GM23248 (cell line): ENCODE data around the gene INTS11. TPM values are rescaled to one million over a fixed set of nuclear protein-coding genes. Genes with fewer than 3 reads are reported as not detected.
A peak's percentile ranks its signal among the peaks of the same experiment; 100 is the strongest.

Experiments
- DNase-seq: peaks from one replicate; pipeline ENCODE4 v3.0.0-alpha.2; 2015
- H2AFZ ChIP-seq: fragments of 200-600 bp; sonication (generic); 2 replicates; pipeline ENCODE4 v1.6.1; 2016; ENCODE audit warnings: antibody characterized with exemption
- H3F3A ChIP-seq: fragments of 200-600 bp; sonication (generic); 2 replicates; pipeline ENCODE4 v1.6.1; 2016; ENCODE audit warnings: mild to moderate bottlenecking, antibody characterized with exemption, mixed run types; ENCODE audit not compliant: insufficient read depth
- H3K27ac ChIP-seq: fragments of 200-600 bp; sonication (generic); 2 replicates; pipeline ENCODE4 v1.5.1; 2016; ENCODE audit warnings: mild to moderate bottlenecking
- H3K27me3 ChIP-seq: fragments of 200-600 bp; sonication (generic); replicated peaks from 2 replicates; pipeline ENCODE4 v1.6.1; 2016; ENCODE audit warnings: mild to moderate bottlenecking; ENCODE audit not compliant: insufficient read depth
- H3K36me3 ChIP-seq: fragments of 200-600 bp; sonication (generic); 2 replicates; pipeline ENCODE4 v1.6.1; 2016; ENCODE audit warnings: low read depth, mild to moderate bottlenecking
- H3K4me1 ChIP-seq: fragments of 200-600 bp; sonication (generic); 2 replicates; pipeline ENCODE4 v1.6.1; 2016; ENCODE audit warnings: mild to moderate bottlenecking; ENCODE audit not compliant: insufficient read depth
- H3K4me2 ChIP-seq: fragments of 200-600 bp; sonication (generic); one replicate; pipeline ENCODE4 v1.6.1; 2016; ENCODE audit warnings: mild to moderate bottlenecking; ENCODE audit not compliant: unreplicated experiment
- H3K4me3 ChIP-seq: fragments of 200-600 bp; sonication (generic); 2 replicates; pipeline ENCODE4 v1.5.1; 2016; ENCODE audit warnings: mild to moderate bottlenecking
- H3K79me2 ChIP-seq: fragments of 200-600 bp; sonication (generic); 2 replicates; pipeline ENCODE4 v1.6.1; 2016; ENCODE audit warnings: mild to moderate bottlenecking; ENCODE audit not compliant: insufficient read depth
- H3K9ac ChIP-seq: fragments of 200-600 bp; sonication (generic); 2 replicates; pipeline ENCODE4 v1.6.1; 2016; ENCODE audit warnings: mild to moderate bottlenecking
- H3K9me2 ChIP-seq: fragments of 200-600 bp; sonication (generic); 2 replicates; pipeline ENCODE4 v1.6.1; 2016; ENCODE audit warnings: mixed run types, mild to moderate bottlenecking, moderate library complexity; ENCODE audit not compliant: insufficient read depth
- H3K9me3 ChIP-seq: fragments of 200-600 bp; sonication (generic); one replicate; pipeline ENCODE4 v1.6.1; 2017; ENCODE audit warnings: low read depth
- H4K20me1 ChIP-seq: fragments of 200-600 bp; sonication (generic); 2 replicates; pipeline ENCODE4 v1.6.0; 2016; ENCODE audit not compliant: insufficient read depth
- EZH2 ChIP-seq: fragments of 200-600 bp; sonication (generic); IDR thresholded peaks from 2 replicates; pipeline ENCODE4 v1.6.1; 2018; ENCODE audit warnings: antibody characterized with exemption, mild to moderate bottlenecking; ENCODE audit not compliant: insufficient read depth, poor library complexity, severe bottlenecking
- EZH2phosphoT487 ChIP-seq: fragments of 200-600 bp; sonication (generic); IDR thresholded peaks from 2 replicates; pipeline ENCODE4 v1.6.1; 2018; ENCODE audit warnings: antibody characterized with exemption, moderate library complexity, mild to moderate bottlenecking, low read depth; ENCODE audit not compliant: insufficient read depth
- WGBS, 2 experiments: methylation state at CpG; one replicate each; pipeline ENCODE4 v1.1.6; 2015 to 2017; ENCODE audit warnings: low lambda C conversion rate in 2 of 2, low coverage in 1 of 2; ENCODE audit errors: missing lambda C conversion rate in 2 of 2; 5-methylcytosine and 5-hydroxymethylcytosine counted together
- in situ Hi-C: fragments of 300-500 bp; cut with MboI; formaldehyde crosslinking; loops from 2 replicates; pipeline ENCODE4 v1.15.0; 2020
- polyA plus RNA-seq: library from polyadenylated mRNA; unstranded; fragments of >200 nt; fragmentation: Nextera tagmentation; extraction: Ambion mirVana; gene quantifications from 2 replicates; pipeline ENCODE4 v1.2.1, GENCODE V29; 2016
- total RNA-seq: library from RNA; depleted of rRNA; stranded (reverse); fragments of >200 nt; shearing (Covaris generic); gene quantifications from 2 replicates; pipeline ENCODE4 v1.2.3, GENCODE V29; 2014

INTS11 gene
- total and polyA plus RNA-seq, 2 experiments from 2014 or later, result 70.2 to 90.0 TPM

- peak within 1 kb of the TSS; percentile 80 for H3K4me3 ChIP-seq
- no peaks in the 10 kb centered on the region; the same call in 1 of the 2 replicates for H4K20me1 ChIP-seq
- 0% methylated on average over 45 of the region's 122 CpGs; no CpG with 5 or more reads in 1 of the 2 experiments for WGBS, 2 experiments
- peaks cover 75% of the 10 kb centered on the region for H3K79me2 ChIP-seq
- H2AFZ ChIP-seq, result no peak within 1 kb of the TSS
- H3K9ac ChIP-seq, result peak within 1 kb of the TSS; percentile 85
- H3K4me2 ChIP-seq, result peak within 1 kb of the TSS; percentile 89
- in situ Hi-C loops, result no loop called here
- peaks cover 6% of the 10 kb centered on the region; the same call in 1 of the 2 replicates for H3K36me3 ChIP-seq
- H3K27ac ChIP-seq, result peak within 1 kb of the TSS; percentile 59
- no peaks in the 10 kb centered on the region for H3K9me3 ChIP-seq
- peaks cover 23% of the 10 kb centered on the region for H3F3A ChIP-seq
- peak; percentile 90 for DNase-seq
- H3K9me2 ChIP-seq, result no peaks in the 10 kb centered on the region
- TF ChIP-seq EZH2phosphoT487, result no peak
- no peak for TF ChIP-seq EZH2
- no peaks in the 10 kb centered on the region for H3K27me3 ChIP-seq
- peaks cover 34% of the 10 kb centered on the region for H3K4me1 ChIP-seq
These were observed 25.0 kb upstream of the INTS11 start, which contains the start of gene DVL1 for GRCh38 chr1:1349256-1350012. Gene DVL1 (minus strand): TSS chr1:1349418. CDS start chr1:1349065, 353 bp downstream.

GRCh38 chr1:1348420-1349255 is 24.2 kb upstream of the INTS11 start:
- Histone ChIP-seq H3K4me2 (peak overlapping the region; percentile 89), H3K4me1 (peaks cover 36% of the 10 kb centered on the region), H4K20me1 (no peaks in the 10 kb centered on the region), H3F3A (peaks cover 17% of the 10 kb centered on the region), H3K27me3 (no peaks in the 10 kb centered on the region), H3K4me3 (peak overlapping the region; percentile 80), H3K9ac (peak overlapping the region; percentile 85), H3K36me3 (no peaks in the 10 kb centered on the region), H3K27ac (peak overlapping the region; percentile 59), H3K9me2 (no peaks in the 10 kb centered on the region), H2AFZ (no peak overlapping the region), H3K79me2 (peaks cover 75% of the 10 kb centered on the region), H3K9me3 (no peaks in the 10 kb centered on the region)
- TF ChIP-seq EZH2phosphoT487 (no peak), EZH2 (no peak)
- peak; percentile 66 for DNase-seq
- in situ Hi-C loops, result no loop called here
- 1 to 4% methylated on average over 24 to 42 of the region's 109 CpGs for WGBS, 2 experiments

- Histone ChIP-seq H3F3A (peaks cover 9% of the 10 kb centered on the region), H3K4me3 (peak overlapping the region; percentile 80), H3K27ac (peak overlapping the region; percentile 59), H4K20me1 (no peaks in the 10 kb centered on the region), H3K9ac (peak overlapping the region; percentile 85), H3K36me3 (no peaks in the 10 kb centered on the region), H2AFZ (no peak overlapping the region), H3K27me3 (no peaks in the 10 kb centered on the region), H3K9me2 (no peaks in the 10 kb centered on the region), H3K9me3 (no peaks in the 10 kb centered on the region), H3K4me1 (peaks cover 33% of the 10 kb centered on the region), H3K4me2 (peak overlapping the region; percentile 89), H3K79me2 (peaks cover 75% of the 10 kb centered on the region)
- in situ Hi-C loops, result no loop called here
- no peak for TF ChIP-seq EZH2phosphoT487
- DNase-seq, result peak; percentile 66
- WGBS, 2 experiments, result 16 to 21% methylated on average over 26 of the region's 26 CpGs
These were observed 23.4 kb upstream of the INTS11 start for GRCh38 chr1:1347663-1348419.
